SK-N-SH (cell line): ENCODE results near the gene PIP5K1B. TPM values are rescaled to one million over a fixed set of nuclear protein-coding genes. Genes with fewer than 3 reads are reported as not detected.
A peak's percentile ranks its signal among the peaks of the same experiment; 100 is the strongest.

Experiments used
- CTCF ChIA-PET: fragments of 300-600, 350-600 bp; formaldehyde crosslinking; extraction: SDS; loops from one replicate; lab custom pipeline; 2021; lab: Yijun Ruan, JAX
- POLR2A ChIA-PET: fragments of 350-600 bp; sonication (Branson Sonifier 250); formaldehyde crosslinking; extraction: SDS; loops from one replicate; lab custom pipeline; 2020; ENCODE audit warnings: antibody characterized with exemption, inconsistent platforms; lab: Yijun Ruan, JAX
- DNase-seq: peaks from one replicate; pipeline ENCODE4 v3.0.0; 2012
- H2AFZ ChIP-seq: fragments of 200-600 bp; sonication (generic); 2 replicates; pipeline ENCODE4 v1.8.1; 2016; ENCODE audit warnings: antibody characterized with exemption, mild to moderate bottlenecking, low read depth
- H3F3A ChIP-seq: fragments of 200-600 bp; sonication (generic); replicated peaks from 2 replicates; pipeline ENCODE3; 2016; ENCODE audit warnings: antibody characterized with exemption, mild to moderate bottlenecking; ENCODE audit not compliant: insufficient read depth
- H3K27ac ChIP-seq, 2 experiments: fragments of 200-500 bp in 1 of 2; fragments of 200-600 bp in 1 of 2; sonication (Bioruptor generic) in 1 of 2; sonication (generic), shearing (Covaris generic) in 1 of 2; 2 replicates each; pipeline versions ENCODE4 v1.5.1 to v1.6.1; 2014 to 2016; ENCODE audit warnings: low read depth in 2 of 2, inconsistent platforms in 1 of 2, low read length in 1 of 2, mild to moderate bottlenecking in 1 of 2, mixed read lengths in 1 of 2
- H3K27me3 ChIP-seq: fragments of 200-600 bp; sonication (generic), shearing (Covaris generic); 2 replicates; pipeline ENCODE4 v1.6.1; 2016; ENCODE audit warnings: mixed run types; ENCODE audit not compliant: insufficient read depth
- H3K36me3 ChIP-seq, 2 experiments: fragments of 200-500 bp in 1 of 2; fragments of 200-600 bp in 1 of 2; sonication (Bioruptor generic) in 1 of 2; sonication (generic) in 1 of 2; replicated peaks in 1 of 2; 2 replicates each; pipeline versions ENCODE3 to v1.5.1; 2014 to 2016; ENCODE audit warnings: low read length in 1 of 2, mild to moderate bottlenecking in 1 of 2; ENCODE audit not compliant: insufficient read depth in 2 of 2, control insufficient read depth in 1 of 2
- H3K4me1 ChIP-seq, 2 experiments: fragments of 200-500 bp in 1 of 2; fragments of 200-600 bp in 1 of 2; sonication (Bioruptor generic) in 1 of 2; sonication (generic), shearing (Covaris generic) in 1 of 2; 2 replicates each; pipeline versions ENCODE4 v1.5.1 to v1.6.1; 2014 to 2016; ENCODE audit warnings: low read depth in 1 of 2, low read length in 1 of 2, mixed run types in 1 of 2; ENCODE audit not compliant: insufficient read depth in 2 of 2, control insufficient read depth in 1 of 2
- H3K4me2 ChIP-seq: fragments of 200-600 bp; sonication (generic), shearing (Covaris generic); 2 replicates; pipeline ENCODE4 v1.6.1; 2017; ENCODE audit warnings: mixed run types
- H3K4me3 ChIP-seq, 2 experiments: fragments of 200-500 bp in 1 of 2; fragments of 200-600 bp in 1 of 2; sonication (Bioruptor generic) in 1 of 2; sonication (generic), shearing (Covaris generic) in 1 of 2; 2 replicates each; pipeline versions ENCODE4 v1.5.1 to v1.8.1; 2014 to 2016; ENCODE audit warnings: low read depth in 2 of 2, inconsistent platforms in 1 of 2, low read length in 1 of 2, mild to moderate bottlenecking in 1 of 2, mixed read lengths in 1 of 2, moderate library complexity in 1 of 2
- H3K79me2 ChIP-seq: fragments of 200-600 bp; sonication (generic); 2 replicates; pipeline ENCODE4 v1.8.1; 2017; ENCODE audit warnings: mild to moderate bottlenecking; ENCODE audit not compliant: insufficient read depth
- H3K9ac ChIP-seq: fragments of 200-600 bp; sonication (generic); 2 replicates; pipeline ENCODE4 v1.6.1; 2017; ENCODE audit warnings: mixed run types
- H3K9me2 ChIP-seq: fragments of 200-600 bp; sonication (generic); 2 replicates; pipeline ENCODE4 v1.6.1; 2017; ENCODE audit warnings: mixed run types
- H3K9me3 ChIP-seq: fragments of 200-600 bp; sonication (generic); 2 replicates; pipeline ENCODE4 v1.6.1; 2017; ENCODE audit warnings: mixed run types, mild to moderate bottlenecking, moderate library complexity
- H4K20me1 ChIP-seq: fragments of 200-600 bp; sonication (generic); 2 replicates; pipeline ENCODE4 v1.6.1; 2017; ENCODE audit warnings: mild to moderate bottlenecking, mixed run types; ENCODE audit not compliant: insufficient read depth
- ELF1 ChIP-seq: IDR thresholded peaks from 2 replicates; pipeline ENCODE4 v1.4.0; 2012
- EP300 ChIP-seq, 2 experiments: IDR thresholded peaks; 2 replicates each; pipeline versions ENCODE4 v1.4.0 to v1.6.1; 2012; ENCODE audit warnings: borderline replicate concordance in 1 of 2, low read depth in 1 of 2, low read length in 1 of 2
- EZH2phosphoT487 ChIP-seq: fragments of 200-600 bp; sonication (generic); IDR thresholded peaks from 2 replicates; pipeline ENCODE4 v1.6.1; 2017; ENCODE audit warnings: low read depth, mixed run types, mild to moderate bottlenecking, antibody characterized with exemption, moderate library complexity, borderline replicate concordance
- FOSL2 ChIP-seq: IDR thresholded peaks from 2 replicates; pipeline ENCODE4 v1.4.0; 2012; ENCODE audit warnings: low read depth, mild to moderate bottlenecking, moderate library complexity, borderline replicate concordance
- GABPA ChIP-seq: IDR thresholded peaks from 2 replicates; pipeline ENCODE4 v1.4.0; 2012; ENCODE audit warnings: low read depth, mild to moderate bottlenecking
- MAX ChIP-seq: IDR thresholded peaks from 2 replicates; pipeline ENCODE4 v1.4.0; 2012; ENCODE audit warnings: low read depth
- MXI1 ChIP-seq: IDR thresholded peaks from 2 replicates; pipeline ENCODE4 v1.6.1; 2012; ENCODE audit warnings: mild to moderate bottlenecking, low read depth, low read length, improper control_type of control experiment
- RAD21 ChIP-seq: IDR thresholded peaks from 2 replicates; pipeline ENCODE4 v1.6.1; 2012; ENCODE audit warnings: mild to moderate bottlenecking, low read length
- RCOR1 ChIP-seq: fragments of 150-350 bp; IDR thresholded peaks from 2 replicates; pipeline ENCODE4 v1.6.1; 2017; ENCODE audit warnings: antibody characterized with exemption, low read length
- REST ChIP-seq: IDR thresholded peaks from 2 replicates; pipeline ENCODE4 v1.6.1; 2012; ENCODE audit warnings: mild to moderate bottlenecking, low read depth, low read length, moderate library complexity
- RXRA ChIP-seq: IDR thresholded peaks from 2 replicates; pipeline ENCODE4 v1.4.0; 2012; ENCODE audit warnings: low read depth, mild to moderate bottlenecking, borderline replicate concordance
- SIN3A ChIP-seq: IDR thresholded peaks from 2 replicates; pipeline ENCODE4 v1.6.1; 2012; ENCODE audit warnings: low read depth, mild to moderate bottlenecking, low read length, moderate library complexity, borderline replicate concordance
- SMC3 ChIP-seq: IDR thresholded peaks from 2 replicates; pipeline ENCODE4 v1.6.1; 2012; ENCODE audit warnings: low read depth, low read length, improper control_type of control experiment
- TCF12 ChIP-seq: IDR thresholded peaks from 2 replicates; pipeline ENCODE4 v1.4.0; 2012
- TEAD4 ChIP-seq: IDR thresholded peaks from 2 replicates; pipeline ENCODE4 v1.4.0; 2012; ENCODE audit warnings: mild to moderate bottlenecking, borderline replicate concordance; ENCODE audit not compliant: insufficient read depth
- ZBTB33 ChIP-seq: IDR thresholded peaks from 2 replicates; pipeline ENCODE4 v1.4.0; 2012; ENCODE audit warnings: low read depth, borderline replicate concordance
- WGBS: methylation state at CpG from one replicate; pipeline ENCODE4 v1.1.6; 2017; ENCODE audit warnings: low lambda C conversion rate; 5-methylcytosine and 5-hydroxymethylcytosine counted together
- polyA plus RNA-seq, 3 experiments: library from polyadenylated mRNA; depleted of rRNA; stranded (reverse); fragments of >200 nt; gene quantifications; 2 replicates each; pipeline ENCODE4 v1.2.3, GENCODE V29; 2012
- TF ChIP-seq, protein P1 (sequence below): fragments of 150-350 bp; IDR thresholded peaks from 2 replicates; pipeline ENCODE4 v1.6.1; 2016; ENCODE audit warnings: mild to moderate bottlenecking, low read depth, low read length
- TF ChIP-seq, protein P2 (sequence below): fragments of 150-350 bp; IDR thresholded peaks from 2 replicates; pipeline ENCODE4 v1.6.1; 2017; ENCODE audit warnings: antibody characterized with exemption, low read length, low read depth, borderline replicate concordance

PIP5K1B gene
- polyA plus RNA-seq, 1 of the 3 experiments (the other 2 are of a cell fraction) = not detected

- no peaks in the 10 kb centered on the region for H3K36me3 ChIP-seq
- H3K9me2 ChIP-seq = no peaks in the 10 kb centered on the region
- DNase-seq = no peak
- peaks cover 23% of the 10 kb centered on the region; the same call in 1 of the 2 replicates for H3K79me2 ChIP-seq
- H3K9ac ChIP-seq = peak overlapping the region; percentile 70
- peaks cover 4 to 17% of the 10 kb centered on the region in 2 experiments; a peak in 3 of 4 replicates for H3K4me1 ChIP-seq
- TF ChIP-seq, protein P1, sequence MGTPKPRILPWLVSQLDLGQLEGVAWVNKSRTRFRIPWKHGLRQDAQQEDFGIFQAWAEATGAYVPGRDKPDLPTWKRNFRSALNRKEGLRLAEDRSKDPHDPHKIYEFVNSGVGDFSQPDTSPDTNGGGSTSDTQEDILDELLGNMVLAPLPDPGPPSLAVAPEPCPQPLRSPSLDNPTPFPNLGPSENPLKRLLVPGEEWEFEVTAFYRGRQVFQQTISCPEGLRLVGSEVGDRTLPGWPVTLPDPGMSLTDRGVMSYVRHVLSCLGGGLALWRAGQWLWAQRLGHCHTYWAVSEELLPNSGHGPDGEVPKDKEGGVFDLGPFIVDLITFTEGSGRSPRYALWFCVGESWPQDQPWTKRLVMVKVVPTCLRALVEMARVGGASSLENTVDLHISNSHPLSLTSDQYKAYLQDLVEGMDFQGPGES = no peak
- no peak for TF ChIP-seq RCOR1
- TF ChIP-seq RAD21 = no peak
- TF ChIP-seq GABPA = no peak
- TF ChIP-seq MAX = no peak
- no peak for TF ChIP-seq FOSL2
- no peak for TF ChIP-seq TEAD4
- TF ChIP-seq EZH2phosphoT487 = no peak
- peak overlapping the region; percentile 86; the same call in 1 of the 2 replicates for H2AFZ ChIP-seq
- peak overlapping the region; percentile 86 for H3K4me2 ChIP-seq
- no peaks in the 10 kb centered on the region for H3F3A ChIP-seq
- H3K9me3 ChIP-seq = no peaks in the 10 kb centered on the region
- no peaks in the 10 kb centered on the region for H3K27me3 ChIP-seq
- H3K4me3 ChIP-seq = peak overlapping the region; percentile 78 to 82
- WGBS = 40% methylated on average over 7 of the region's 7 CpGs
- ChIA-PET POLR2A (no interaction called here), CTCF (interaction anchor here (0.8 kb wide), 1 partner anchor 11 kb away, joined by 4 read pairs; no protein-coding TSS in a partner anchor)
- no peak overlapping the region for H3K27ac ChIP-seq
- H4K20me1 ChIP-seq = no peaks in the 10 kb centered on the region; the same call in 1 of the 2 replicates
Observed at GRCh38 chr9:68780720-68781119, 75.7 kb downstream of the PIP5K1B start.

DNA sequence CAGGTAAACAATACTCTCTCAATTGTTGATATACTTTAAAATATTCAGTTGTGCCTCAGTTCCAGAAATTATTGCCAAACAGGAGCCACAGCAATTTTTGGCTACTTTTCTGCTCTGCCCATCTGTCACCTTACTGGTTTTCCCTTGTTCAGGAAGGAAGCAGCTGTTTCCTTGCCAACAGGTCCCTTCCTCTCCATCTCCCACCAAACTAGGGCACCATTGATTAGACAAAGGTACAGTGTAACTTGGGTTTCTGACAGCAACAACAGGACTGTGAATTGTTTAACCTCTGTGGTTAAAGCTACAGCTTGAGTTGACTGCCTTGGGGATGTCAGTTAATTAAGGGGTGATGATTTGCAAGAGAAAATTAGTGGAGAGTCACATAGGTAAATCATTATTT, 76.9 kb downstream of the PIP5K1B start:
- no peak overlapping the region for H3K4me3 ChIP-seq
- no peak for TF ChIP-seq TCF12
- no peak for TF ChIP-seq MXI1
- no peak for TF ChIP-seq SMC3
- TF ChIP-seq REST = no peak
- TF ChIP-seq RCOR1 = no peak
- no peak for TF ChIP-seq ZBTB33
- no peak for TF ChIP-seq SIN3A
- no peak for TF ChIP-seq EP300 (IDR thresholded peaks at IDR 0.05; ENCODE audit: borderline replicate concordance in 1 of 2, low read depth in 1 of 2, low read length in 1 of 2)
- TF ChIP-seq, protein P1 = no peak
- TF ChIP-seq RXRA = no peak
- TF ChIP-seq, protein P2, sequence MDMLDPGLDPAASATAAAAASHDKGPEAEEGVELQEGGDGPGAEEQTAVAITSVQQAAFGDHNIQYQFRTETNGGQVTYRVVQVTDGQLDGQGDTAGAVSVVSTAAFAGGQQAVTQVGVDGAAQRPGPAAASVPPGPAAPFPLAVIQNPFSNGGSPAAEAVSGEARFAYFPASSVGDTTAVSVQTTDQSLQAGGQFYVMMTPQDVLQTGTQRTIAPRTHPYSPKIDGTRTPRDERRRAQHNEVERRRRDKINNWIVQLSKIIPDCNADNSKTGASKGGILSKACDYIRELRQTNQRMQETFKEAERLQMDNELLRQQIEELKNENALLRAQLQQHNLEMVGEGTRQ = no peak
- no peak for TF ChIP-seq ELF1

More for the DNA sequence above, 76.9 kb downstream of the PIP5K1B start:
- H2AFZ ChIP-seq = no peak overlapping the region
- no peak overlapping the region for H3K9ac ChIP-seq
- H3K36me3 ChIP-seq = no peaks in the 10 kb centered on the region
- ChIA-PET CTCF (interaction anchor here (0.9 kb wide), 1 partner anchor 641 kb away, joined by 3 read pairs; no protein-coding TSS in a partner anchor), POLR2A (no interaction called here)
- H3K27me3 ChIP-seq = no peaks in the 10 kb centered on the region
- no peaks in the 10 kb centered on the region for H3K9me3 ChIP-seq
- no peaks in the 10 kb centered on the region for H3F3A ChIP-seq
- H3K79me2 ChIP-seq = peaks cover 23% of the 10 kb centered on the region; the same call in 1 of the 2 replicates
- no peaks in the 10 kb centered on the region; the same call in 1 of the 2 replicates for H4K20me1 ChIP-seq
- 0 out of 2 replicates have a peak overlapping the region, but pooled peaks have one; percentile 33 for H3K4me2 ChIP-seq
- H3K9me2 ChIP-seq = no peaks in the 10 kb centered on the region
- no peak overlapping the region for H3K27ac ChIP-seq
- H3K4me1 ChIP-seq = peaks cover 4 to 17% of the 10 kb centered on the region in 2 experiments; a peak in 3 of 4 replicates
- no peak for DNase-seq
